Esophagus muscularis mucosa (tissue), 4 donors: ENCODE data around the gene SEPTIN10.

Source experiments
- CTCF ChIP-seq, 3 experiments: fragments of 200-600 bp in 2 of 3; fragments of 450-650 bp in 1 of 3; sonication (generic) in 2 of 3; IDR thresholded peaks; one replicate each; pipeline ENCODE4 v1.5.1; 2017 to 2019; ENCODE audit warnings: antibody characterized with exemption in 3 of 3, mild to moderate bottlenecking in 2 of 3, moderate library complexity in 1 of 3
- EP300 ChIP-seq: sonication (generic); formaldehyde crosslinking; IDR thresholded peaks from one replicate; pipeline ENCODE4 v1.6.1; 2017; ENCODE audit warnings: antibody characterized with exemption
- POLR2A ChIP-seq: fragments of 450-650 bp; IDR thresholded peaks from one replicate; pipeline ENCODE4 v1.6.1; 2017; ENCODE audit warnings: antibody characterized with exemption, moderate library complexity, mild to moderate bottlenecking, low read depth
- POLR2AphosphoS5 ChIP-seq, 2 donors: sonication (generic); formaldehyde crosslinking; IDR thresholded peaks; one replicate each; pipeline ENCODE4 v1.6.1; 2017; ENCODE audit warnings: antibody characterized with exemption in 2 of 2

- no peak for TF ChIP-seq CTCF (IDR thresholded peaks at IDR 0.05)
- no peak for TF ChIP-seq POLR2AphosphoS5 (IDR thresholded peaks at IDR 0.05)
- no peak for TF ChIP-seq EP300
- no peak for TF ChIP-seq POLR2A
Observed at GRCh38 chr2:109526442-109526970, 87.3 kb downstream of the SEPTIN10 start.
